ENCODE data around the gene PAPPA.

- TF ChIP-seq POLR2A (IDR thresholded peaks at IDR 0.05; ENCODE audit: low read length), result no peak
- no peak for TF ChIP-seq GATA1 (IDR thresholded peaks at IDR 0.05; ENCODE audit: low read depth, low read length)
These were observed 113.4 kb downstream of the PAPPA start for GRCh38 chr9:116267021-116267420.
